Keratinocyte (primary cell): Measurements from ENCODE around the gene BMP3. TPM values are rescaled to one million over a fixed set of nuclear protein-coding genes. Genes with fewer than 3 reads are reported as not detected.

Experiments used
- DNase-seq: peaks from one replicate; pipeline ENCODE4 v3.0.0-alpha.2; 2011; ENCODE audit warnings: low read depth, missing footprints, low spot score
- FAIRE-seq: peaks from 2 replicates; lab custom pipeline; 2011; peaks lifted over from hg19 to GRCh38; lab: Jason Lieb, UNC
- H2AFZ ChIP-seq: 2 replicates; pipeline ENCODE4 v1.6.0; 2012; ENCODE audit warnings: low read length, control low read depth, inconsistent platforms; ENCODE audit not compliant: control insufficient read depth
- H3K27ac ChIP-seq: 2 replicates; pipeline ENCODE4 v1.5.1; 2011; ENCODE audit warnings: low read length; ENCODE audit not compliant: control insufficient read depth, insufficient read depth
- H3K27me3 ChIP-seq: 3 replicates; pipeline ENCODE4 v1.6.0; 2011; ENCODE audit warnings: low read length; ENCODE audit not compliant: control insufficient read depth, insufficient read depth; ENCODE audit errors: extremely low read depth
- H3K36me3 ChIP-seq, 2 experiments: 2 replicates in 1 of 2; 3 replicates in 1 of 2; pipeline ENCODE4 v1.5.1; 2011; ENCODE audit warnings: low read length in 2 of 2, mild to moderate bottlenecking in 1 of 2; ENCODE audit not compliant: control insufficient read depth in 2 of 2, insufficient read depth in 2 of 2; ENCODE audit errors: extremely low read depth in 1 of 2
- H3K4me1 ChIP-seq: 3 replicates; pipeline ENCODE4 v1.5.1; 2011; ENCODE audit warnings: low read length; ENCODE audit not compliant: control insufficient read depth, insufficient read depth; ENCODE audit errors: extremely low read depth
- H3K4me2 ChIP-seq: 3 replicates; pipeline ENCODE4 v1.6.0; 2011; ENCODE audit warnings: low read depth, low read length; ENCODE audit not compliant: control insufficient read depth, insufficient read depth; ENCODE audit errors: extremely low read depth
- H3K4me3 ChIP-seq, 3 experiments: fragments of 200-600 bp in 1 of 3; sonication (generic) in 1 of 3; 2 replicates in 2 of 3; 3 replicates in 1 of 3; pipeline ENCODE4 v1.5.1; 2011 to 2016; ENCODE audit warnings: low read length in 3 of 3, mild to moderate bottlenecking in 3 of 3, control low read depth in 2 of 3, inconsistent platforms in 1 of 3, low read depth in 1 of 3, mixed read lengths in 1 of 3, mixed run types in 1 of 3, moderate library complexity in 1 of 3; ENCODE audit not compliant: control insufficient read depth in 2 of 3, insufficient read depth in 2 of 3; ENCODE audit errors: extremely low read depth in 1 of 3
- H3K79me2 ChIP-seq: 2 replicates; pipeline ENCODE4 v1.6.0; 2012; ENCODE audit warnings: low read length; ENCODE audit not compliant: control insufficient read depth, insufficient read depth
- H3K9ac ChIP-seq: 3 replicates; pipeline ENCODE4 v1.6.0; 2011; ENCODE audit warnings: low read length; ENCODE audit not compliant: control insufficient read depth, insufficient read depth; ENCODE audit errors: extremely low read depth
- H3K9me1 ChIP-seq: 3 replicates; pipeline ENCODE4 v1.6.0; 2011; ENCODE audit warnings: low read length; ENCODE audit not compliant: control insufficient read depth, insufficient read depth; ENCODE audit errors: extremely low read depth
- H3K9me3 ChIP-seq: 2 replicates; pipeline ENCODE4 v1.5.1; 2012; ENCODE audit warnings: low read depth, low read length; ENCODE audit not compliant: control insufficient read depth
- H4K20me1 ChIP-seq: 3 replicates; pipeline ENCODE4 v1.6.0; 2011; ENCODE audit warnings: low read length; ENCODE audit not compliant: control insufficient read depth, insufficient read depth; ENCODE audit errors: extremely low read depth
- EZH2 ChIP-seq: IDR thresholded peaks from one replicate; pipeline ENCODE4 v1.6.1; 2012; ENCODE audit warnings: inconsistent platforms, mild to moderate bottlenecking, low read length, moderate library complexity
- dilution Hi-C: fragments of 300-500 bp; cut with MboI; formaldehyde crosslinking; loops from one replicate; pipeline ENCODE4 v1.7.0; 2020; ENCODE audit warnings: low sequenced_read_pairs; ENCODE audit not compliant: extremely low pct_ligation_motif_present
- polyA minus RNA-seq, 3 experiments: library from RNA; depleted of rRNA, polyadenylated mRNA; stranded (reverse); fragments of >200 nt; gene quantifications; 1 replicate in 1 of 3; 2 replicates in 1 of 3; 3 replicates in 1 of 3; pipeline ENCODE4 v1.2.3, GENCODE V29; 2011
- polyA plus RNA-seq, 5 experiments: library from polyadenylated mRNA; depleted of rRNA in 3 of 5; stranded (reverse) in 3 of 5; stranded (forward) in 1 of 5; unstranded in 1 of 5; fragments of >200 nt; gene quantifications; 1 replicate in 1 of 5; 2 replicates in 3 of 5; 3 replicates in 1 of 5; pipeline versions ENCODE4 v1.2.1 to v1.2.3, GENCODE V29; 2011 to 2012; ENCODE audit warnings: missing spikeins in 2 of 5, low read depth in 1 of 5, low replicate concordance in 1 of 5
- TF ChIP-seq, protein P1 (sequence below), 3 experiments: IDR thresholded peaks in 1 of 3; conservative IDR thresholded peaks in 1 of 3; optimal IDR thresholded peaks in 1 of 3; 2 replicates in 2 of 3; 3 replicates in 1 of 3; pipeline versions ENCODE3 to v1.5.1; 2011; ENCODE audit warnings: low read length in 3 of 3, mild to moderate bottlenecking in 3 of 3, moderate library complexity in 2 of 3, control low read depth in 1 of 3, inconsistent platforms in 1 of 3; ENCODE audit not compliant: insufficient read depth in 2 of 3; ENCODE audit errors: extremely low read depth in 1 of 3

Gene BMP3, protein sequence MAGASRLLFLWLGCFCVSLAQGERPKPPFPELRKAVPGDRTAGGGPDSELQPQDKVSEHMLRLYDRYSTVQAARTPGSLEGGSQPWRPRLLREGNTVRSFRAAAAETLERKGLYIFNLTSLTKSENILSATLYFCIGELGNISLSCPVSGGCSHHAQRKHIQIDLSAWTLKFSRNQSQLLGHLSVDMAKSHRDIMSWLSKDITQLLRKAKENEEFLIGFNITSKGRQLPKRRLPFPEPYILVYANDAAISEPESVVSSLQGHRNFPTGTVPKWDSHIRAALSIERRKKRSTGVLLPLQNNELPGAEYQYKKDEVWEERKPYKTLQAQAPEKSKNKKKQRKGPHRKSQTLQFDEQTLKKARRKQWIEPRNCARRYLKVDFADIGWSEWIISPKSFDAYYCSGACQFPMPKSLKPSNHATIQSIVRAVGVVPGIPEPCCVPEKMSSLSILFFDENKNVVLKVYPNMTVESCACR
- polyA plus RNA-seq, result not detected in 3 replicates
- polyA plus RNA-seq (2011; ENCODE audit: low read depth), result not detected
- not detected in 2 replicates for polyA plus RNA-seq (2011; cell fraction: cytosol; rRNA removed)
- not detected in 2 replicates for polyA plus RNA-seq (2011; cell fraction: nucleus; rRNA removed)
- polyA plus RNA-seq (2012; ENCODE audit: low replicate concordance), result not detected in 2 replicates
- polyA minus RNA-seq, result not detected in 3 replicates
- not detected for polyA minus RNA-seq (2011; cell fraction: cytosol; rRNA and poly(A)+ RNA removed)
- polyA minus RNA-seq (2011; cell fraction: nucleus; rRNA and poly(A)+ RNA removed), result not detected in 2 replicates

DNA sequence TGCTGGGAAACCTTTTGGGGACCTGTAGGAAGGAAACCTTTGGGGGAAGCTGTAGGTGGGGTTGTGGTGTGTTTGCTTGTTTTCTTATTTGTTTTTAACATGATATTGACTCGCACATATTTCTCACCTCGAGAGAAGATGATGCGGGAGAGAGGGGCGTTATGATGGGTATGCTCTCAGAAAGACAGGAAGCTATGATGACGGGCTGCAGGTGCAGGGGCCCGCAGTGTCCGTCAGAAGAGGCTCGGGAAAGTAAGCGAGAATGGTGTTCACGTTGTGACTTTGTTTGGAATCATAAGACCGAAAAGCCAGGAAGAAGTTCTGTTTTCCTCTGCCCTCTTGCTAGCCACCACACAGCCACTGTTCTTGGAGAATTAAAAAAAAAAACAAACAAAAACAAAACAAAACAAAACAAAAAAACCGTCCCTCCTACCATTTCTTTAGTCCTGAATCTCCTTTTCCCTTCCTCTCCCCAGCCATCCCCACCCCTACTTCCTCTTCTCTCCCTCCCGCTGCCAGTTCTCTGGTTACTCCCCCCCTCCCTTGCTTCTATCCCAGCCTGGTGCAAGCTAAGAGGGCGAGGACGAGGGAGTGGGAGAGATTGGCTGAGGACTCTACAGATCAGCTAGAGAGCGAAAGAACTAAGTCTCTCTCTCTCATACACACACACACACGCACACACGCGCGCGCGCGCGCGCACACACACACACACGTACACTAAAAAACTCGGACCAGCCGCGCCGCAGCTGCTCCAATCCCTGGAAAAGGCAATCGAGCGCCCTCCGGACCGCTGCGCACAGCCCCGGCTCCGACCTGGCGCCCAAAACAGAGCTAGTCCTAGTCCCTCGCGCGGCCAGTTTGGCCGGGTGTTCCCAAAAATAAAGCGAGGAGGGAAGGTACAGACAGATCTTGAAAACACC is at the start of gene BMP3:
BMP3 (plus strand) TSS at position 648 of the 920 bp plus-strand sequence. CDS start 577 bp downstream, outside the sequence.
- H4K20me1 ChIP-seq, result no peaks in the 10 kb centered on the region
- H3K9me3 ChIP-seq, result no peaks in the 10 kb centered on the region
- H3K4me2 ChIP-seq, result peak within 1 kb of the TSS; percentile 22
- H3K4me3 ChIP-seq, result peak within 1 kb of the TSS in 1 of 3 experiments; percentile 11
- no peak within 1 kb of the TSS for H3K9ac ChIP-seq
- no peaks in the 10 kb centered on the region for H3K79me2 ChIP-seq
- TF ChIP-seq, protein P1, sequence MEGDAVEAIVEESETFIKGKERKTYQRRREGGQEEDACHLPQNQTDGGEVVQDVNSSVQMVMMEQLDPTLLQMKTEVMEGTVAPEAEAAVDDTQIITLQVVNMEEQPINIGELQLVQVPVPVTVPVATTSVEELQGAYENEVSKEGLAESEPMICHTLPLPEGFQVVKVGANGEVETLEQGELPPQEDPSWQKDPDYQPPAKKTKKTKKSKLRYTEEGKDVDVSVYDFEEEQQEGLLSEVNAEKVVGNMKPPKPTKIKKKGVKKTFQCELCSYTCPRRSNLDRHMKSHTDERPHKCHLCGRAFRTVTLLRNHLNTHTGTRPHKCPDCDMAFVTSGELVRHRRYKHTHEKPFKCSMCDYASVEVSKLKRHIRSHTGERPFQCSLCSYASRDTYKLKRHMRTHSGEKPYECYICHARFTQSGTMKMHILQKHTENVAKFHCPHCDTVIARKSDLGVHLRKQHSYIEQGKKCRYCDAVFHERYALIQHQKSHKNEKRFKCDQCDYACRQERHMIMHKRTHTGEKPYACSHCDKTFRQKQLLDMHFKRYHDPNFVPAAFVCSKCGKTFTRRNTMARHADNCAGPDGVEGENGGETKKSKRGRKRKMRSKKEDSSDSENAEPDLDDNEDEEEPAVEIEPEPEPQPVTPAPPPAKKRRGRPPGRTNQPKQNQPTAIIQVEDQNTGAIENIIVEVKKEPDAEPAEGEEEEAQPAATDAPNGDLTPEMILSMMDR (optimal IDR thresholded peaks at IDR 0.05 in 1 of 3, IDR thresholded peaks at IDR 0.05 in 1 of 3, conservative IDR thresholded peaks at IDR 0.05 in 1 of 3; ENCODE audit: extremely low read depth in 1 of 3, insufficient read depth in 2 of 3, low read length in 3 of 3), result no peak
- TF ChIP-seq EZH2, result peak; percentile 67
- H3K36me3 ChIP-seq, result no peaks in the 10 kb centered on the region
- no peak for FAIRE-seq
- no peaks in the 10 kb centered on the region for H3K9me1 ChIP-seq
- peaks cover 35% of the 10 kb centered on the region for H3K27me3 ChIP-seq
- no peak within 1 kb of the TSS for H2AFZ ChIP-seq
- no peak for DNase-seq
- dilution Hi-C loops, result loop anchor here (25.0 kb wide), 1 partner anchor 668 kb away; no protein-coding TSS in a partner anchor
- H3K27ac ChIP-seq, result no peak within 1 kb of the TSS
- H3K4me1 ChIP-seq, result no peaks in the 10 kb centered on the region

DNA sequence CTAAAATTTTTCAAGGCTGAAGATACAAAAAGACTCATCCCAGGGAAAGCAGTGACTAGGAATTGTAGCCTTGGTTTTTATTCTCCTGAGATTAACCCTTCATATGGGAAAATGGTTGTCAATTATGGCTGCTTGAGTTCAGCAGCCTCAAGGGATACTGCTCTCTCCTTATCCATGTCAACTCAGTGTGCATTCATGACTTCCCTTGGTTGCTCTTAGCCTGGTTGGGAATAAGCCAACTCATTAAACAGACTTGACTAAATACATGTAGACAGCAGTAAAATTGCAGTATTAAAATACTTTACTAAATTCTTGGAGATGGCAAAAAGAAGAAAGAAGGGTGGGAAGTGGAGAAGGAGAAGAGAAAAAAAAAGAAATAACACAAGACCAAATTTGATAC is 44.5 kb upstream of the BMP3 start:
- Histone ChIP-seq H3K79me2 (no peaks in the 10 kb centered on the region), H3K36me3 (no peaks in the 10 kb centered on the region), H3K9me3 (no peaks in the 10 kb centered on the region), H3K9ac (no peak overlapping the region), H3K4me2 (no peak overlapping the region), H3K4me1 (no peaks in the 10 kb centered on the region), H4K20me1 (no peaks in the 10 kb centered on the region), H2AFZ (no peak overlapping the region), H3K4me3 (no peak overlapping the region), H3K9me1 (no peaks in the 10 kb centered on the region), H3K27me3 (no peaks in the 10 kb centered on the region), H3K27ac (no peak overlapping the region)
- no peak for DNase-seq
- no peak for FAIRE-seq
- no peak for TF ChIP-seq EZH2
- TF ChIP-seq, protein P1 (optimal IDR thresholded peaks at IDR 0.05 in 1 of 3, IDR thresholded peaks at IDR 0.05 in 1 of 3, conservative IDR thresholded peaks at IDR 0.05 in 1 of 3; ENCODE audit: extremely low read depth in 1 of 3, insufficient read depth in 2 of 3, low read length in 3 of 3), result no peak
- dilution Hi-C loops, result no loop called here
